HUES64 (cell line): ENCODE measurements around the gene STK24.
"Not testable (repeated sequence)": the region's sequence is repeated elsewhere in the genome, so short reads cannot be mapped to it uniquely, and the experiment has no call there.

Experiments
- H3K27ac ChIP-seq: 2 replicates; pipeline ENCODE4 v1.7.0; 2013; ENCODE audit warnings: low read depth, low read length, inconsistent platforms
- H3K27me3 ChIP-seq: 2 replicates; pipeline ENCODE4 v1.6.1; 2013; ENCODE audit warnings: mild to moderate bottlenecking, low read length; ENCODE audit not compliant: insufficient read depth
- H3K36me3 ChIP-seq: 2 replicates; pipeline ENCODE4 v1.6.1; 2013; ENCODE audit warnings: mild to moderate bottlenecking, low read length; ENCODE audit not compliant: insufficient read depth
- H3K4me1 ChIP-seq: 2 replicates; pipeline ENCODE4 v1.6.1; 2013; ENCODE audit warnings: mild to moderate bottlenecking, low read length, moderate library complexity; ENCODE audit not compliant: insufficient read depth
- H3K4me3 ChIP-seq: 2 replicates; pipeline ENCODE4 v1.5.1; 2013; ENCODE audit warnings: mild to moderate bottlenecking, low read length, moderate library complexity
- H3K9ac ChIP-seq: 2 replicates; pipeline ENCODE4 v1.6.1; 2013; ENCODE audit warnings: mild to moderate bottlenecking, low read depth, low read length
- H3K9me3 ChIP-seq: 2 replicates; pipeline ENCODE4 v1.6.1; 2013; ENCODE audit warnings: low read depth, low read length; ENCODE audit not compliant: insufficient read depth
- WGBS: fragments of 150-250, 120-280 bp; methylation state at CpG from one replicate; pipeline ENCODE4 v1.1.7; 2013; ENCODE audit warnings: missing lambda C conversion rate; 5-methylcytosine and 5-hydroxymethylcytosine counted together

The STK24 gene

GRCh38 chr13:98420554-98421175, 156.2 kb downstream of the STK24 start:
- no peak overlapping the region for H3K4me3 ChIP-seq
- H3K27ac ChIP-seq, result no peak overlapping the region
- no peaks in the 10 kb centered on the region for H3K27me3 ChIP-seq
- 96% methylated on average over 6 of the region's 6 CpGs for WGBS
- no peaks in the 10 kb centered on the region for H3K4me1 ChIP-seq
- no peaks in the 10 kb centered on the region for H3K9me3 ChIP-seq
- H3K9ac ChIP-seq, result no peak overlapping the region
- peaks cover 41% of the 10 kb centered on the region for H3K36me3 ChIP-seq

- Histone ChIP-seq H3K27me3 (no peaks in the 10 kb centered on the region), H3K9ac (no peak overlapping the region), H3K9me3 (no peaks in the 10 kb centered on the region), H3K4me1 (no peaks in the 10 kb centered on the region), H3K27ac (no peak overlapping the region), H3K36me3 (peaks cover 43% of the 10 kb centered on the region), H3K4me3 (no peak overlapping the region)
- WGBS, result 94% methylated on average over 14 of the region's 14 CpGs
Observed at GRCh38 chr13:98419786-98420553, 156.9 kb downstream of the STK24 start.

- H3K27me3 ChIP-seq, result no peaks in the 10 kb centered on the region
- H3K36me3 ChIP-seq, result peaks cover 51% of the 10 kb centered on the region
- no peak overlapping the region for H3K4me3 ChIP-seq
- H3K4me1 ChIP-seq, result no peaks in the 10 kb centered on the region
- H3K27ac ChIP-seq, result no peak overlapping the region
- no peaks in the 10 kb centered on the region for H3K9me3 ChIP-seq
- no peak overlapping the region for H3K9ac ChIP-seq
- WGBS, result 95% methylated on average over 4 of the region's 4 CpGs
Observed at GRCh38 chr13:98416408-98416807, 160.5 kb downstream of the STK24 start.

- Histone ChIP-seq H3K9ac (no peak overlapping the region), H3K36me3 (peaks cover 51% of the 10 kb centered on the region), H3K4me3 (no peak overlapping the region), H3K27ac (no peak overlapping the region), H3K4me1 (no peaks in the 10 kb centered on the region), H3K9me3 (no peaks in the 10 kb centered on the region), H3K27me3 (no peaks in the 10 kb centered on the region)
- WGBS, result 95% methylated on average over 18 of the region's 18 CpGs
Observed at GRCh38 chr13:98415326-98416070, 161.4 kb downstream of the STK24 start.

GRCh38 chr13:98413796-98414195, 163.1 kb downstream of the STK24 start:
- 94% methylated on average over 7 of the region's 7 CpGs for WGBS
- Histone ChIP-seq H3K36me3 (peaks cover 60% of the 10 kb centered on the region), H3K9ac (no peak overlapping the region), H3K9me3 (no peaks in the 10 kb centered on the region), H3K27ac (no peak overlapping the region), H3K4me1 (no peaks in the 10 kb centered on the region), H3K4me3 (no peak overlapping the region), H3K27me3 (no peaks in the 10 kb centered on the region)

- not testable (repeated sequence) for H3K4me3 ChIP-seq, H3K4me1 ChIP-seq, H3K9ac ChIP-seq, H3K27me3 ChIP-seq, H3K27ac ChIP-seq, H3K9me3 ChIP-seq
- WGBS, result 95% methylated on average over 3 of the region's 3 CpGs
- peaks cover 55% of the 10 kb centered on the region for H3K36me3 ChIP-seq
Observed at GRCh38 chr13:98413278-98413677, 163.6 kb downstream of the STK24 start.

GRCh38 chr13:98411617-98412265, 165.2 kb downstream of the STK24 start:
- H3K9ac ChIP-seq, result no peak overlapping the region
- H3K4me1 ChIP-seq, result no peaks in the 10 kb centered on the region
- H3K9me3 ChIP-seq, result no peaks in the 10 kb centered on the region
- H3K36me3 ChIP-seq, result peaks cover 52% of the 10 kb centered on the region
- no peak overlapping the region for H3K27ac ChIP-seq
- H3K4me3 ChIP-seq, result no peak overlapping the region
- no peaks in the 10 kb centered on the region for H3K27me3 ChIP-seq
- WGBS, result 93% methylated on average over 16 of the region's 16 CpGs

GRCh38 chr13:98411013-98411412, 165.9 kb downstream of the STK24 start:
- WGBS, result 97% methylated on average over 5 of the region's 5 CpGs
- Histone ChIP-seq H3K4me1 (no peaks in the 10 kb centered on the region), H3K9ac (no peak overlapping the region), H3K4me3 (no peak overlapping the region), H3K27ac (no peak overlapping the region), H3K27me3 (no peaks in the 10 kb centered on the region), H3K9me3 (no peaks in the 10 kb centered on the region), H3K36me3 (peaks cover 50% of the 10 kb centered on the region)

- 93% methylated on average over 11 of the region's 11 CpGs for WGBS
- no peak overlapping the region for H3K4me3 ChIP-seq
- H3K9me3 ChIP-seq, result no peaks in the 10 kb centered on the region
- H3K27ac ChIP-seq, result no peak overlapping the region
- H3K4me1 ChIP-seq, result 0 out of 2 replicates have a peak, but pooled peaks cover under 1% of the 10 kb centered on the region
- H3K36me3 ChIP-seq, result peaks cover 49% of the 10 kb centered on the region
- no peaks in the 10 kb centered on the region for H3K27me3 ChIP-seq
- no peak overlapping the region for H3K9ac ChIP-seq
Observed at GRCh38 chr13:98410612-98411011, 166.3 kb downstream of the STK24 start.

- Histone ChIP-seq H3K27me3 (no peaks in the 10 kb centered on the region), H3K9ac (no peak overlapping the region), H3K27ac (no peak overlapping the region), H3K4me3 (no peak overlapping the region), H3K36me3 (peaks cover 39% of the 10 kb centered on the region), H3K9me3 (no peaks in the 10 kb centered on the region), H3K4me1 (peaks cover 13% of the 10 kb centered on the region; the same call in 1 of the 2 replicates)
- 96% methylated on average over 12 of the region's 13 CpGs for WGBS
Observed at GRCh38 chr13:98409281-98409680, 167.6 kb downstream of the STK24 start.

GRCh38 chr13:98407575-98407974, 169.3 kb downstream of the STK24 start:
- H3K36me3 ChIP-seq, result peaks cover 38% of the 10 kb centered on the region
- no peak overlapping the region for H3K27ac ChIP-seq
- 93% methylated on average over 4 of the region's 4 CpGs for WGBS

More at GRCh38 chr13:98407575-98407974, 169.3 kb downstream of the STK24 start:
- Histone ChIP-seq H3K4me3 (no peak overlapping the region), H3K9ac (no peak overlapping the region), H3K4me1 (peaks cover 13% of the 10 kb centered on the region; the same call in 1 of the 2 replicates), H3K27me3 (no peaks in the 10 kb centered on the region), H3K9me3 (no peaks in the 10 kb centered on the region)
